NCI-H460 (cell line): ENCODE measurements around the gene TMEM269. TPM values are rescaled to one million over a fixed set of nuclear protein-coding genes. Genes with fewer than 3 reads are reported as not detected.
A peak's percentile ranks its signal among the peaks of the same experiment; 100 is the strongest.
"Not testable (repeated sequence)": the region's sequence is repeated elsewhere in the genome, so short reads cannot be mapped to it uniquely, and the experiment has no call there.

Source experiments
- DNase-seq: peaks from one replicate; pipeline ENCODE4 v3.0.0-alpha.2; 2016; ENCODE audit warnings: low read depth; ENCODE audit errors: extremely low read depth
- total RNA-seq: library from RNA; depleted of rRNA; stranded (reverse); fragments of >200 nt; shearing (Covaris generic); gene quantifications from 2 replicates; pipeline ENCODE4 v1.2.3, GENCODE V29; 2014

The TMEM269 gene
- total RNA-seq, 1 experiment from 2014 or later: 0.12 TPM

GRCh38 chr1:42773420-42773819, 11.4 kb upstream of the TMEM269 start:
- DNase-seq: no peak

DNA sequence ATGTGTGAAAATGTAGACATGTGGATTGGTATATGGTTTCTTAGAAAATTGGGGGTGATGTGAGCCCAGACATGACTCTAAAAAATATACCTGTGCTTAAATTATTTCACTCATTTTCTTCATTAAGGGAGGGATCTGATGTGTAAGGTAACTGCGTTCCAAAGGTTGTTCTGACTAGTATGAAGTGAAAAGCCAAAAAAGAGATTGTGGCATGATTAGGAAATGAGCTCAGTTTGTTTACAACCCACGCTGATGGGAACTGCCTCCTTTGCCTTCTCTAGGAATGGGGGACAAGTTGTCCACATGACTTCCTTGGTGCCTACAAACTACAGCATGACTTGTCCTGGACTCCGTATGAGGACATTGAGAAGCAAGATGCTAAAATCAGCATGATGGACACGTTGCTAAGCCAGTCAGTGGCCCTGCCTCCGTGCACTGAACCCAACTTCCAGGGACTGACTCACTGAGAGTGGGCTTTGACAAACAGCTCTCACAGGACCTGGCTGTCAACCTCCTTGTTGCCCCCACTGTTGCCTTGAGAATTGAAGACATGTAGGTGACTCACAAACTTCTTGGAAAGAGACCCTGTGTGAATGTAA, 9.8 kb upstream of the TMEM269 start:
- no peak for DNase-seq

- DNase-seq: no peak
Observed at GRCh38 chr1:42776502-42776901, 8.3 kb upstream of the TMEM269 start.

- DNase-seq: peak; percentile 55
Observed at GRCh38 chr1:42777852-42778251, 6.9 kb upstream of the TMEM269 start.

DNA sequence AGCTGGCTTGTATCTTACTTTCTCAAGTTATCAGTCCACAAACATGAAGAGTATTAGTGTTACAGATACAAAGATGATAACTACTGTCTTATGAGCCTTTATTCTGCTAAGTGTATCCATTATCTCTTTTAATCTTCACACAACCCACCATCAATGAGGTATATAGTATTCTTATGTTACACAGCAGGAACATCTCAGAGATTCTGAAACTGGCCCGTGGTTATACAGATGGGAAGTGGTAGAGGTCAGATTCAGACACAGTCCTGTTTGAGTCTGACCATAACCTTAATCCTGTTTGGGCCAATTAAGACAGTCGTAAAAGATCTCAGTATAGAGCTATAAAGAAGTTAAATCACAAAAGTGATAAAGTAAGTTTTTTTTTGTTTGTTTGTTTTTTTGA, 5.1 kb upstream of the TMEM269 start:
- DNase-seq: no peak

DNA sequence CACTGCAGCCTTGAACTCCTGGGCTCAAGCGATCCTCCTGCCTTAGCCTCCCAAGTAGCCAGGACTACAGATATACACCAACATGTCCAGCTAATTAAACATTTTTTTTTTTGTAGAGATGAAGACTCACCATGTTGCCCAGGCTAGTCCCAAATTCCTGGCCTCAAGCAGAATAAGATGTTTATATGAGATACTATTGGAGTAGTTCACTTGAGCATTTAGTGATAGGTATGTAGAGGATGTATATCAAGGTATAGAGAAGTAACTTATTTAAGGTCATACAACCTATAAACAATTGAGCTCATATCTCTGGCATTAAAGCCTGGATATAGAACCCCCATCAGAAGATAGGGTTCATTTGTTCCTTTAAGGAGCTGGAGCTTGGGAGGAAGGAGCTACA, 4.6 kb upstream of the TMEM269 start:
- no peak for DNase-seq

DNA sequence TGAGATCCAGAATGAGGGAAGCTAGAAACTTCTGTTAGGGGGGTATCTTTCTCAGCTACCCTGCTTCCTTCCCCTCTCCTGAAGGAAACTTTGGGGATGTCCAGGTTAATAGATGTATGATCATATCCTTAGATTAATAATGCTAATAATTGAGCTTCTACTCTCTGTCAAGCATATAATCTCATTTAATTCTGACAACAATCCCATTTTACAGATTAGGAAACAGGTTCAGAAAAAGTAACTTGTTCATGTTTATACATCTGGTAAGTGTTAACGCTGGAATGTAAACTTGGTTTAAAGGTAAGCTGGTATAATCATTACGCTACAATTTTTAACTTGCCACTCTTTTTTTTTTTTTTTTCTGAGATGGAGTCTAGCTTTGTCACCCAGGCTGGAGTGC, 1.7 kb upstream of the TMEM269 start:
- DNase-seq: no peak

- DNase-seq: no peak
Observed at GRCh38 chr1:42784547-42784945, 245 bp upstream of the TMEM269 start.

- no peak for DNase-seq
Observed at GRCh38 chr1:42786097-42786496, 1.3 kb downstream of the TMEM269 start.

- no peak for DNase-seq
Observed at GRCh38 chr1:42788021-42788420, 3.2 kb downstream of the TMEM269 start.

DNA sequence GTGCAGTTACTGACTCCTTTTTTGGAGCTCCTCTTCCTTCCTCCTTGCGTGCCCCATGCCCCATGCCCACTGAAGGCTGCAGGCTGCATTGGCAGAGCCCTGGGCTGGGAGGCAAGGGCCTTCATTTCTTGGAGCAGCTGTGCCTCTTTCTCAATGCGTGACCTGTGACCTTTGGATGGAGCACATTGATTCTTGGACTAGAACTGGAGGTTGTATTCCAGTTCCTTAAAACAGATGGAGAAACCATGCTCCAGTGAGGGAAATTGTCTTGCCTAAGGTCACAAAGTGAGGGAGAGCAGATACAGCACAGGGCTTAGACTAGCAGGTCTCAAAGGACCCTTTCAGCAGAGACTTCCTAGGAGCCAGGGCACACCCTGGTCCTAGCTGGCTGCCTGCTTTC, 9.0 kb downstream of the TMEM269 start:
- no peak for DNase-seq

GRCh38 chr1:42797414-42797813, 12.6 kb downstream of the TMEM269 start:
- DNase-seq: no peak

DNA sequence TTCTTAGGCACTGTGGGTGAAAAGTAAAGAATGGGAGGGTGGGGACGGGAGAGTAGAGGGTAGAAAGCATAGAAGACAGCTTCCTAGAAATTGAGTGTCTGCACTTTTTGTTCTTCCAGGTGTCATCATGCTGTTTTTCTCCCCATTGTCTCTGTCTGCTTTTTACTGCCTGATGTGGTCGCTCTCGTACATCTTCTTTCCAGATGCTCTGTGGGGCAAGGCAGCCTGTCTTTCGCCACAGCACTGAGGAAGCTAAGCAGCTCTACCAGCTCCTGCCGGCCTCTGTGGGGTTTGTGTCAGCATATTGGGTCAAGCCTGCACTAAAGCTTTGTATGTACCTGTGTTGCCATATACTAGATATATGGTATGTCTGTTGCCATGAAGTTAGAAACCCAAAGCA, 13.2 kb downstream of the TMEM269 start:
- no peak for DNase-seq

DNA sequence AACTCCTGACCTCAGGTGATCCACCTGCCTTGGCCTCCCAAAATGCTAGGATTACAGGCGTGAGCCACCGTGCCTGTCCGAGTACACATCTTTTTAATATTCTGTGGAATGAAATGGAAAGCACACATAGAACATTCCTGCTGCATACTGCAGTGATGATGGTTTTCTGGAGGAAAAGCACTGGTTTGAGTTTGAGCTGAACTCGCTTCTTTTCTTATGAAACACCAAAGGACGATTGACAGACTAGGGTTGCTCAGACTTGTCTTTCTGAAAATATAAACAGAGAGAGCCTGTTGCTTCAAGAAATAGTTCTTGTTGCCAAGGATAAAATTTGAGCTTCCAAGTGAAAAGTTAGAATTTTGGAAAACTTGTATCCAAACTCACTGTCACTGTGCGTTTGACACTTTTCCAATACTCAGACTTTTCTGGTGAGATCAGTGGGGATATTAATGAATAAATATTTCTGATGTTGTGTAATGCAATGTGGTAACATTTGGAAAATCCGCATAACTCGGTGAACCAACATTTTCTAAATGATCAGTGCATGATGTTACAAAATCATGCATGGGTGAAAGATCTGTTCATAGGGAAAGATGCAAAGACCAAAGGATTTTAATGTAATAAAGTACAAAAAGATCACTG, 17.2 kb downstream of the TMEM269 start:
- DNase-seq: no peak

- no peak for DNase-seq
Observed at GRCh38 chr1:42806171-42806570, 21.4 kb downstream of the TMEM269 start.

DNA sequence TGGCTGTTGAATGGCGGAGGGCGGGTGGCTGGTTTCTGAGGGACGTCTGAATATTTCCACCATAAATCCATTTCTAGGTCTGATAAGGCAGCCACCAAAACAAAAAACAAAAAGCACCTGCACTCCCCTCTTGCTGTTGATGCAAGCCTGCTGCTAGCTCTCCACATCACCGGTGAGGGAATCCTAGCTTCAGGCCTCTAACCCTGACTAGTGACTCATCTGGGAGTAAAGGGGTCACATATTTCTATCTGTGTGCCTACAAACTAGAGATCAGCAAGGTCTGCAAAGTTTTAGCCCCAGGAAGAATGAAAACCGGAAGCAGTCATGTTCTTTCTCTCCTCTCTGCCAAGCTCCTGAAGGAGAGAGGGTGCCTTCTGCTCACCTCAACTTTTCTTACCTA, 21.8 kb downstream of the TMEM269 start:
- no peak for DNase-seq

DNA sequence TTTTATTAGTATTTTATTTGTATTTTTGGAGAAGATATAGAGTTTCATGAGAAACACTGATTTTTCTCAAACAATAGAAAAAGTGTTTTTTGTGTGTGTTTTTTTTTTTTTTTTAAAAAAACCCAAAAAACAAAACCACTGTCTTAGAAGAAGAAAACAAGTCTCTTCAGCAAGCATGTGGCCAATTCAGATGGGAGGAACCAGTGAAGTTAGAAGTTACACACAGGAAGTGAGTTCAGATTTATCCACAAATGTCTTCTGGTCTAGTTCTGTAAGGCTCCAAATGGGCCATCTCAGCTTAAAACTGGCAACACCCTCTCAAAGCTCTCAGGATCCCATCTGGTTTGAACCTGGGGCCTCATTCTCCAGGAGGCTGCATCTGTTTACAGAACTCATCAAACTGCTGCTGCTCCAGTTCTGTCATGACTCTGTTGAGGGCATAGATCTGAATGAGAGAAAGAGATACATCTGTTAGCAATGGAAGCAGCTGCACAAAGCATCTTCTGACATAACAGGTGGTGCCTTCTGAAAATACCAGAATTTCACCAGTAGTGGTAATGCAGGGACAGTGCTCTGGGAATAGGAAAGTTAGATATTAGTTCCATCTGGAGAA, 22.4 kb downstream of the TMEM269 start:
- DNase-seq: no peak

- DNase-seq: not testable (repeated sequence)
Observed at GRCh38 chr1:42814815-42815214, 30.0 kb downstream of the TMEM269 start.

DNA sequence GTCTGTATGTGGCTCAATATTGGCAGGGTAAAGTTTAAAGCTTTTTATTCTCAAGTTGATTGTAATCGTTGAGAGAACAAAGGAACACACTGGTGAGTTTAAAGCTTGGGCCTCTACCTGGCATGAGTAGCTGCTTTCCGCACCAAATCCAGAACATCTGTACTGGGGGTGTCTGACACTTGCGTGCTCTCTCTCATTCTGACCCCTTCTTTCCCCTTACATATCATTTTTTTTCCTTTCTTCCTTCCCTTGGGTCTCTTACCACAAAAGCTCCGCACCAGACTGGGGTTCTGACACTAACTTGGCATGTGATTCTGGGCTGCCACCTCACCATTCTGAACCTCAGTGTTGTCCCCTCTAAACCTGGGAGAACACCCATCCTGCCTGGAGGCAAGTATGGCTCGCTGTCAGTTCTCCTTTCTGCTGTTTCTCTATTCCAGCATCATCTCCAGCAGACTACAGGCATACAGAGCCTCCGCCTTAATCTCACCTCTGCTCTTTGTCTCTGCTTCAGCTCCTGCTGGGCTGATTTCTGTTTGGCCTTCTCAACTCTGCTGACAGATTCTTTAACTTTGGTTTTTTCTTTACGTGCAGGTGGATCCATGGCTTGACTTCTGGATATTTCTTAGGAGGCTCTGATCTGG, 31.3 kb downstream of the TMEM269 start:
- DNase-seq: no peak

DNA sequence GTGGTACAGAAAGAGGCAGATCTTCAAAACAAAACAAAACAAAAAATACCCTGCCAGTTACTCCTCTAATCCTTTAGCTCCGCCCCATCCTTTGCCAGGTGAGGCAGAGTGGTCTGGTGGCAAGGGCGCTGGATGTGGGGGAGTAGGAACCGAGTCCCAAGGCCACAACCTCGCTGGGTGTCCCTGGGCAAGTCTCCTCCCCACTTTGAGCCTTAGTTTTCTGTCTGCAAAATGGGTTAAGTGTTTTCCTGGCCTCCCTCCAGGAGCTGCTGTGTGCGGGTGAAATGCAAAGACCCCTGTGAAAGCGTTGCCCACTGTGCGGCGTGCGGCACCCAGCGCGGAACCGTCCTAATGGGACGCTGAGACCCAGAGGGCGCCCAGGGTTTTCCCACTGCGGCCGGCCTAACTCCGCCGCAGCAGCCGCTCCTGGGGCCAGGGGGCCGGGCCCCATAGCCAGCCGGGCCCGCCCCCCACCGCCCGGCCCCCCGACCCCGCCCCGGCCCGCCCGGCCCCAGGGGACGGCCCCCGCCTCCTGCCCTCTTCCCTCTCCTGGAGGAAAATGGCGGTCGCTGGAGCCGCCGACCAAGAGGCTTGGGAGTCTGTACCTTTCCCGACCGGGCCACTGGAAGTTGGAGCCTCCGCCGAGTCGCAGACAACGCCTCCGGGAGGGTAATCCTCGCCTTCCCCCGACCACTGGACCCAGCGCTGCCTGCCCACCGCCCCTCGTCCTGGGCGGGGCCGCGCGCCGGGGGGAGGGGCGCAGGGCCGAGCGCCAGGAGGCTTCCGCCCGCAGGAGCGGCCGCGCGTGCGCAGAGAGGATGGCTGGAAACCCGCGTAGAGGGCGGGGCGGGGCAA, 32.0 kb downstream of the TMEM269 start, which contains the start of the genes ERMAP and SVBP:
Gene ERMAP (plus strand): TSS at position 538 of the 855 bp plus-strand sequence. CDS start 13,327 bp downstream, outside the sequence.
Gene SVBP (minus strand): TSS at position 813 of the 855 bp plus-strand sequence. CDS start 853 bp downstream, outside the sequence.
- peak; percentile 78 for DNase-seq

DNA sequence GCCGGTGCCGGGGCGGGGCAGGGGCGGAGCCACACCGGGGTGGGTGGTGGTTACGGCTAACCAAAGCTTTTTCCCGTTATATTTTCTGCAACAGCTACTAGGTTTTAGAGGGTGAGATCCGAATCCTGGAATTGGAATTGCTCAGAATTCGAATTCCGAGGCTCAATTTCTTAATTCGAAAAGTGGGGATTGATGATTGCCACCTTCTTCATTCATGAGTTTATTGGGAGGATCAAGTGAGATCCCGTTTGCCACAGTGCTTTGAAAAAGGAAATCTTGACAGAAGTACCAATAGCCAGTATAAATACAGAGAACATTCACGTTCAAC, 32.6 kb downstream of the TMEM269 start:
- no peak for DNase-seq
